Left lung (tissue), 10 donors: ENCODE measurements around the gene PCDHGC4. TPM values are rescaled to one million over a fixed set of nuclear protein-coding genes. Genes with fewer than 3 reads are reported as not detected.

Source experiments
- ATAC-seq: fragments of 200-7000 bp; cut with Tn5 transposase; one replicate; pipeline ENCODE4 v1.9.1; 2020; ENCODE audit warnings: moderate library complexity
- DNase-seq, 4 donors: peaks; one replicate each; pipeline ENCODE4 v3.0.0-alpha.2; 2013 to 2020
- H3K27ac ChIP-seq, 2 donors: fragments of 200-600 bp; sonication (generic) in 1 of 2; one replicate each; pipeline versions ENCODE4 v1.5.0 to v1.8.0; 2020 to 2021
- H3K27me3 ChIP-seq, 2 donors: fragments of 200-600 bp; sonication (generic) in 1 of 2; one replicate each; pipeline versions ENCODE4 v1.5.0 to v1.8.0; 2020 to 2021
- H3K36me3 ChIP-seq, 2 donors: fragments of 200-600 bp; sonication (generic) in 1 of 2; one replicate each; pipeline versions ENCODE4 v1.5.0 to v1.8.0; 2020 to 2021
- H3K4me1 ChIP-seq, 2 donors: fragments of 200-600 bp; one replicate each; pipeline ENCODE4 v1.8.0; 2021
- H3K4me3 ChIP-seq, 2 donors: fragments of 200-600 bp; sonication (generic) in 1 of 2; one replicate each; pipeline versions ENCODE4 v1.5.0 to v1.8.0; 2020 to 2021; ENCODE audit warnings: mild to moderate bottlenecking in 1 of 2
- H3K9me3 ChIP-seq, 2 donors: fragments of 200-600 bp; sonication (generic) in 1 of 2; one replicate each; pipeline versions ENCODE4 v1.5.0 to v1.8.0; 2020 to 2021
- intact Hi-C, 2 donors: fragments of 100-400 bp; cut with DNase I; formaldehyde crosslinking; loops; one replicate each; pipeline versions ENCODE4 v1.11.2 to v1.14.2; 2022
- polyA plus RNA-seq, 6 donors: library from polyadenylated mRNA; unstranded; fragments of 120-200 nt; gene quantifications; one replicate each; pipeline ENCODE4 v1.2.1, GENCODE V29; 2013; ENCODE audit not compliant: insufficient read length in 6 of 6
- total RNA-seq, 2 donors: library from RNA; stranded (reverse); fragmentation: NEBNext Ultra II Directional; extraction: Animal tissue kit (Norgen Biotek cat#: 25700); gene quantifications; one replicate each; pipeline ENCODE4 v1.2.1, GENCODE V29; 2021
- TF ChIP-seq, protein P1 (sequence below), 2 donors: fragments of 200-600 bp; sonication (generic) in 1 of 2; IDR thresholded peaks; one replicate each; pipeline versions ENCODE4 v1.5.0 to v1.8.0; 2021; ENCODE audit warnings: antibody characterized with exemption in 2 of 2
- donor health status: DM: no; HTN: yes; CAD: no.
- donor health status: DM: no; HTN: no; CAD: no.

The PCDHGC4 gene
- total and polyA plus RNA-seq, 8 donors: 0.79 to 3.3 (median 2.3) TPM

- Histone ChIP-seq H3K9me3 (no peaks in the 10 kb centered on the region), H3K4me1 (peaks cover 8 to 26% of the 10 kb centered on the region in 2 donors), H3K27ac (peak overlapping the region in 1 of 2 donors; percentile 18), H3K36me3 (peaks cover 0 to 20% of the 10 kb centered on the region in 2 donors), H3K27me3 (peaks cover 15 to 65% of the 10 kb centered on the region in 2 donors), H3K4me3 (no peak overlapping the region)
- intact Hi-C loops: no loop called here
- TF ChIP-seq, protein P1, sequence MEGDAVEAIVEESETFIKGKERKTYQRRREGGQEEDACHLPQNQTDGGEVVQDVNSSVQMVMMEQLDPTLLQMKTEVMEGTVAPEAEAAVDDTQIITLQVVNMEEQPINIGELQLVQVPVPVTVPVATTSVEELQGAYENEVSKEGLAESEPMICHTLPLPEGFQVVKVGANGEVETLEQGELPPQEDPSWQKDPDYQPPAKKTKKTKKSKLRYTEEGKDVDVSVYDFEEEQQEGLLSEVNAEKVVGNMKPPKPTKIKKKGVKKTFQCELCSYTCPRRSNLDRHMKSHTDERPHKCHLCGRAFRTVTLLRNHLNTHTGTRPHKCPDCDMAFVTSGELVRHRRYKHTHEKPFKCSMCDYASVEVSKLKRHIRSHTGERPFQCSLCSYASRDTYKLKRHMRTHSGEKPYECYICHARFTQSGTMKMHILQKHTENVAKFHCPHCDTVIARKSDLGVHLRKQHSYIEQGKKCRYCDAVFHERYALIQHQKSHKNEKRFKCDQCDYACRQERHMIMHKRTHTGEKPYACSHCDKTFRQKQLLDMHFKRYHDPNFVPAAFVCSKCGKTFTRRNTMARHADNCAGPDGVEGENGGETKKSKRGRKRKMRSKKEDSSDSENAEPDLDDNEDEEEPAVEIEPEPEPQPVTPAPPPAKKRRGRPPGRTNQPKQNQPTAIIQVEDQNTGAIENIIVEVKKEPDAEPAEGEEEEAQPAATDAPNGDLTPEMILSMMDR (IDR thresholded peaks at IDR 0.05): no peak
- no peak for DNase-seq
- peak; percentile 28 for ATAC-seq
These were observed 8.9 kb downstream of the PCDHGC4 start for GRCh38 chr5:141493500-141494422.

- no peak for ATAC-seq
- TF ChIP-seq, protein P1 (IDR thresholded peaks at IDR 0.05): no peak
- H3K27ac ChIP-seq: no peak overlapping the region
These were observed 10.1 kb downstream of the PCDHGC4 start for GRCh38 chr5:141494761-141495452.

DNA sequence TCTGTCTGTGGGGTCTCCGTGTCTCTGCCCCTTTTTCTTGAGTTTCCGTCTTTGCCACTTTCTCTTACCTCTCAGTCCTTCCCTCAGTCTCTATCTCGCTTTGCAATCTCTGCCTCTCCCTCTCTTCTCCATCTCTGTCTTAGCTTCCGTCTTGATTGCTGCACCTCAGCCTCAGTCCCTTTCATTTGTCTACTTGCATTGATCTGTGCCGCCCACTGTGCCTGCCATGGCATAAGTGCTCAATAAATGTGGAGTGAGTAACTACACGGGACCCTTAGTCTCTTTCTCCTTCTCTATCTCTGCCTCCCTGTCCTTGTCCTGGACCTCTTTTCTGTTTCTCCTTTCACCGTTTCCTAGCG, 10.6 kb downstream of the PCDHGC4 start:
- TF ChIP-seq, protein P1 (IDR thresholded peaks at IDR 0.05): no peak
- no peaks in the 10 kb centered on the region for H3K9me3 ChIP-seq
- H3K4me1 ChIP-seq: peaks cover 8 to 26% of the 10 kb centered on the region in 2 donors
- DNase-seq: no peak
- H3K27ac ChIP-seq: no peak overlapping the region
- no peak overlapping the region for H3K4me3 ChIP-seq
- peaks cover 0 to 18% of the 10 kb centered on the region in 2 donors for H3K36me3 ChIP-seq
- H3K27me3 ChIP-seq: peaks cover 15 to 50% of the 10 kb centered on the region in 2 donors
- ATAC-seq: no peak
- intact Hi-C loops: no loop called here

More at GRCh38 chr5:141494761-141495452, 10.1 kb downstream of the PCDHGC4 start:
- H3K27me3 ChIP-seq: peaks cover 15 to 55% of the 10 kb centered on the region in 2 donors
- peaks cover 0 to 20% of the 10 kb centered on the region in 2 donors for H3K36me3 ChIP-seq
- intact Hi-C loops: no loop called here
- no peak for DNase-seq
- H3K4me1 ChIP-seq: peaks cover 8 to 26% of the 10 kb centered on the region in 2 donors
- H3K4me3 ChIP-seq: no peak overlapping the region
- no peaks in the 10 kb centered on the region for H3K9me3 ChIP-seq

- peaks cover 8 to 26% of the 10 kb centered on the region in 2 donors for H3K4me1 ChIP-seq
- TF ChIP-seq, protein P1 (IDR thresholded peaks at IDR 0.05): no peak
- intact Hi-C loops: no loop called here
These were observed 11.2 kb downstream of the PCDHGC4 start for GRCh38 chr5:141496038-141496437.

GRCh38 chr5:141501761-141502160, 16.9 kb downstream of the PCDHGC4 start:
- no peak overlapping the region for H3K27ac ChIP-seq

More at GRCh38 chr5:141496038-141496437, 11.2 kb downstream of the PCDHGC4 start:
- no peaks in the 10 kb centered on the region for H3K9me3 ChIP-seq
- peaks cover 11 to 44% of the 10 kb centered on the region in 2 donors for H3K27me3 ChIP-seq
- peak in 1 of 4 donors; percentile 58 for DNase-seq
- no peak overlapping the region for H3K4me3 ChIP-seq
- H3K27ac ChIP-seq: no peak overlapping the region
- H3K36me3 ChIP-seq: peaks cover 0 to 12% of the 10 kb centered on the region in 2 donors
- no peak for ATAC-seq

More at GRCh38 chr5:141501761-141502160, 16.9 kb downstream of the PCDHGC4 start:
- intact Hi-C loops: no loop called here
- TF ChIP-seq, protein P1 (IDR thresholded peaks at IDR 0.05): no peak
- H3K9me3 ChIP-seq: no peaks in the 10 kb centered on the region
- H3K4me1 ChIP-seq: peaks cover 0 to 2% of the 10 kb centered on the region in 2 donors
- DNase-seq (no peak), ATAC-seq (no peak)
- H3K27me3 ChIP-seq: no peaks in the 10 kb centered on the region
- no peak overlapping the region for H3K4me3 ChIP-seq
- no peaks in the 10 kb centered on the region for H3K36me3 ChIP-seq
